Esophagus squamous epithelium (tissue), 5 donors: ENCODE measurements around the gene RASGRF1. TPM values are rescaled to one million over a fixed set of nuclear protein-coding genes. Genes with fewer than 3 reads are reported as not detected.

Experiments used
- DNase-seq: peaks from one replicate; lab custom pipeline; 2025; lab: John Stamatoyannopoulos, UW
- H3K27ac ChIP-seq, 4 donors: fragments of 200-600 bp; sonication (generic); one replicate each; pipeline ENCODE4 v1.5.1; 2016 to 2019; ENCODE audit warnings: mild to moderate bottlenecking in 1 of 4
- H3K27me3 ChIP-seq, 4 donors: fragments of 200-600 bp; sonication (generic); 1 replicate in 3 of 4; 2 replicates in 1 of 4; pipeline versions ENCODE4 v1.5.1 to v1.6.0; 2017 to 2021; ENCODE audit warnings: antibody characterized with exemption in 1 of 4
- H3K36me3 ChIP-seq, 3 donors: fragments of 200-600 bp; sonication (generic); one replicate each; pipeline ENCODE4 v1.5.1; 2016 to 2019
- H3K4me1 ChIP-seq, 3 donors: fragments of 200-600 bp; sonication (generic); one replicate each; pipeline ENCODE4 v1.5.1; 2017 to 2019
- H3K4me3 ChIP-seq, 4 donors: fragments of 200-600 bp; sonication (generic); 1 replicate in 3 of 4; 2 replicates in 1 of 4; pipeline ENCODE4 v1.5.1; 2016 to 2019; ENCODE audit warnings: mild to moderate bottlenecking in 2 of 4, moderate library complexity in 1 of 4
- H3K9me3 ChIP-seq, 3 donors: fragments of 200-600 bp; sonication (generic); one replicate each; pipeline ENCODE4 v1.5.1; 2016 to 2019
- POLR2A ChIP-seq, 4 donors: fragments of 450-650 bp; IDR thresholded peaks; one replicate each; pipeline ENCODE4 v1.6.1; 2017; ENCODE audit warnings: antibody characterized with exemption in 4 of 4, mild to moderate bottlenecking in 4 of 4, moderate library complexity in 3 of 4
- WGBS, 2 donors: methylation state at CpG; one replicate each; pipeline ENCODE4 v1.1.5; 2018; 5-methylcytosine and 5-hydroxymethylcytosine counted together
- intact Hi-C: fragments of 100-400 bp; cut with DNase I; formaldehyde crosslinking; loops from one replicate; pipeline ENCODE4 v1.15.0; 2022
- total RNA-seq, 4 donors: library from RNA; depleted of rRNA; stranded (reverse); fragments of >200 nt; gene quantifications; one replicate each; pipeline ENCODE4 v1.1.0, GENCODE V29; 2016
- TF ChIP-seq, protein P1 (sequence below), 6 experiments: fragments of 450-650 bp in 4 of 6; fragments of 200-600 bp in 2 of 6; sonication (generic) in 2 of 6; IDR thresholded peaks; one replicate each; pipeline ENCODE4 v1.5.1; 2016 to 2019; ENCODE audit warnings: antibody characterized with exemption in 6 of 6, mild to moderate bottlenecking in 4 of 6, moderate library complexity in 4 of 6
- donor health status: DM: yes; HTN: yes; CAD: no.

Gene RASGRF1
- total RNA-seq, 4 donors from 2014 or later: 0.23 TPM; not detected in 3

- H3K27me3 ChIP-seq: peaks cover 0 to 93% (median 0%) of the 10 kb centered on the region in 4 donors
- H3K27ac ChIP-seq: no peak overlapping the region
- no peaks in the 10 kb centered on the region for H3K4me1 ChIP-seq
- WGBS, 2 donors: 63 to 65% methylated on average over 12 of the region's 12 CpGs
- H3K9me3 ChIP-seq: no peaks in the 10 kb centered on the region
- intact Hi-C loops: no loop called here
- H3K4me3 ChIP-seq: no peak overlapping the region
- DNase-seq: no peak
- H3K36me3 ChIP-seq: no peaks in the 10 kb centered on the region
- TF ChIP-seq, protein P1, sequence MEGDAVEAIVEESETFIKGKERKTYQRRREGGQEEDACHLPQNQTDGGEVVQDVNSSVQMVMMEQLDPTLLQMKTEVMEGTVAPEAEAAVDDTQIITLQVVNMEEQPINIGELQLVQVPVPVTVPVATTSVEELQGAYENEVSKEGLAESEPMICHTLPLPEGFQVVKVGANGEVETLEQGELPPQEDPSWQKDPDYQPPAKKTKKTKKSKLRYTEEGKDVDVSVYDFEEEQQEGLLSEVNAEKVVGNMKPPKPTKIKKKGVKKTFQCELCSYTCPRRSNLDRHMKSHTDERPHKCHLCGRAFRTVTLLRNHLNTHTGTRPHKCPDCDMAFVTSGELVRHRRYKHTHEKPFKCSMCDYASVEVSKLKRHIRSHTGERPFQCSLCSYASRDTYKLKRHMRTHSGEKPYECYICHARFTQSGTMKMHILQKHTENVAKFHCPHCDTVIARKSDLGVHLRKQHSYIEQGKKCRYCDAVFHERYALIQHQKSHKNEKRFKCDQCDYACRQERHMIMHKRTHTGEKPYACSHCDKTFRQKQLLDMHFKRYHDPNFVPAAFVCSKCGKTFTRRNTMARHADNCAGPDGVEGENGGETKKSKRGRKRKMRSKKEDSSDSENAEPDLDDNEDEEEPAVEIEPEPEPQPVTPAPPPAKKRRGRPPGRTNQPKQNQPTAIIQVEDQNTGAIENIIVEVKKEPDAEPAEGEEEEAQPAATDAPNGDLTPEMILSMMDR (IDR thresholded peaks at IDR 0.05): no peak
- TF ChIP-seq POLR2A (IDR thresholded peaks at IDR 0.05): no peak
Observed at GRCh38 chr15:79101866-79102581, 11.4 kb upstream of the RASGRF1 start.

GRCh38 chr15:79099692-79100091 lies 9.1 kb upstream of the RASGRF1 start:
- intact Hi-C loops: no loop called here
- Histone ChIP-seq H3K9me3 (no peaks in the 10 kb centered on the region), H3K27me3 (peaks cover 0 to 83% (median 0%) of the 10 kb centered on the region in 4 donors), H3K4me3 (no peak overlapping the region), H3K4me1 (no peaks in the 10 kb centered on the region), H3K36me3 (no peaks in the 10 kb centered on the region), H3K27ac (no peak overlapping the region)
- 57 to 63% methylated on average over 4 of the region's 4 CpGs for WGBS, 2 donors
- TF ChIP-seq, protein P1 (IDR thresholded peaks at IDR 0.05): no peak
- no peak for TF ChIP-seq POLR2A (IDR thresholded peaks at IDR 0.05)
- no peak for DNase-seq

GRCh38 chr15:79094611-79095021 lies 4.0 kb upstream of the RASGRF1 start:
- no peaks in the 10 kb centered on the region for H3K9me3 ChIP-seq
- H3K4me3 ChIP-seq: no peak overlapping the region
- no peaks in the 10 kb centered on the region for H3K36me3 ChIP-seq
- DNase-seq: no peak
- WGBS, 2 donors: 12 to 71% methylated on average over 2 to 6 of the region's 6 CpGs
- peaks cover 4 to 86% (median 15%) of the 10 kb centered on the region in 4 donors for H3K27me3 ChIP-seq
- TF ChIP-seq, protein P1 (IDR thresholded peaks at IDR 0.05): no peak
- TF ChIP-seq POLR2A (IDR thresholded peaks at IDR 0.05): no peak
- H3K27ac ChIP-seq: no peak overlapping the region
- peaks cover 11 to 21% (median 14%) of the 10 kb centered on the region in 3 donors for H3K4me1 ChIP-seq
- intact Hi-C loops: no loop called here

DNA sequence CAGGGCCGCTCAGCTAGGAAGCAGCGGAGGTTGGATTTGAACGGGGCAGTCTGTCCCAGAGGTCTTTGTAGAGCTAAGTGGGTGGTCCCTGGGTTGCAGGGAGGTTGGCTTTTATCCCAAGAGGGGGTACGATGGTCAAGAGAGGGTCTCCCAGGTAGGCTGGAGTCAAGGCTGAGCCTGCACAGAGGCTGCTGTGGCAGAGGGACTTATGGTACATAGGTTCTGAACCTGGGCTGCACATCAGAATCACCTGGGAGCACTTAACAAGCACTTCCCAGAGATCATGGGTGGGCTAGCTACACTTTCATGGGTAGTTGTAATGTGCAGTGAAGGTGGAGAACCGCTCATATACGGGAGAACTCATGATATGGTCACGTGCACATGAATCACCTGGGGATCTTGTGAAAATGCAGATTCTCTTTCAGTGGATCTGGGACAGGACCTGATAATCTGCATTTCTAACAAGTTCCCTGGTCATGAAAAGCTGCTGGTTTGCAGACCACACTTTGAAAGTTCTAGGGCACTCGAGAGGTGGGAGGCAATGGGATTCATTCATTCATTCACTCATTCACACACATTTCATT lies 2.9 kb upstream of the RASGRF1 start:
- intact Hi-C loops: no loop called here
- 53 to 59% methylated on average over 6 of the region's 8 CpGs for WGBS, 2 donors
- Histone ChIP-seq H3K9me3 (no peaks in the 10 kb centered on the region), H3K27ac (no peak overlapping the region), H3K4me1 (peaks cover 11 to 25% (median 14%) of the 10 kb centered on the region in 3 donors), H3K4me3 (no peak overlapping the region), H3K27me3 (peaks cover 4 to 86% (median 23%) of the 10 kb centered on the region in 4 donors), H3K36me3 (no peaks in the 10 kb centered on the region)
- TF ChIP-seq, protein P1 (IDR thresholded peaks at IDR 0.05): no peak
- no peak for TF ChIP-seq POLR2A (IDR thresholded peaks at IDR 0.05)
- no peak for DNase-seq

DNA sequence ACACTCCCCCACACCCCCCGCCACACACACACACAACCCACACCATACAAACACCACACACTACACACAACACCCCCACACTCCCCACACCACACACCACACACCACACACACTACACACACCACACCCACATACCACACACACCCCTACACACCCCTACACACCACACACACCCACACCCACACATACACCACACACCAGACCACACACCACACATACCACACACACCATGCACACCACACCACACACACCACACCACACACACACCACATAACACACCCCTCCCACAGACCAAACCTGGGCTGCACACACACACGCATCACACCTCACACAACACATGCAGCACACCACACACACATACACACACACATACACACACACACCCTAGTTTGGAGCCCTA lies 1.8 kb upstream of the RASGRF1 start:
- Histone ChIP-seq H3K4me3 (no peak overlapping the region), H3K36me3 (no peaks in the 10 kb centered on the region), H3K9me3 (no peaks in the 10 kb centered on the region), H3K27me3 (peaks cover 4 to 88% (median 23%) of the 10 kb centered on the region in 4 donors), H3K4me1 (peaks cover 11 to 25% (median 14%) of the 10 kb centered on the region in 3 donors), H3K27ac (no peak overlapping the region)
- intact Hi-C loops: no loop called here
- DNase-seq: no peak
- WGBS, 2 donors: 40 to 69% methylated on average over 1 to 2 of the region's 2 CpGs
- no peak for TF ChIP-seq POLR2A (IDR thresholded peaks at IDR 0.05)
- TF ChIP-seq, protein P1 (IDR thresholded peaks at IDR 0.05): no peak
